Activated T-helper 2 cell treated with anti-CD3 and anti-CD28 coated beads, Interferon-gamma antibody, Interleukin-2, Interleukin-4, amounts not matched to agents 10 μg/mL and 5 μg/mL and 100 μg/mL, durations not matched to agents 14 hours and 24 hours and 36 hours (primary cell): ENCODE results near the gene RAD18. TPM values are rescaled to one million over a fixed set of nuclear protein-coding genes. Genes with fewer than 3 reads are reported as not detected.

Source experiments
- DNase-seq: peaks from one replicate; pipeline ENCODE4 v3.0.0; 2021; ENCODE audit warnings: low spot score
- H3K27ac Mint-ChIP-seq: one replicate; pipeline ENCODE4 v1.8.0; 2021; ENCODE audit warnings: mixed read lengths
- H3K27me3 Mint-ChIP-seq: one replicate; pipeline ENCODE4 v1.8.0; 2021; ENCODE audit warnings: low read depth, mixed read lengths
- H3K36me3 Mint-ChIP-seq: one replicate; pipeline ENCODE4 v1.8.0; 2021; ENCODE audit warnings: low read depth, mixed read lengths
- H3K4me1 Mint-ChIP-seq: one replicate; pipeline ENCODE4 v1.8.0; 2021; ENCODE audit warnings: low read depth, mixed read lengths
- H3K4me3 Mint-ChIP-seq: one replicate; pipeline ENCODE4 v1.8.0; 2021; ENCODE audit warnings: low read depth, mild to moderate bottlenecking, moderate library complexity, mixed read lengths
- H3K9me3 Mint-ChIP-seq: one replicate; pipeline ENCODE4 v1.8.0; 2021; ENCODE audit warnings: mixed read lengths
- intact Hi-C: fragments of 100-400 bp; cut with micrococcal nuclease; formaldehyde crosslinking; loops from one replicate; pipeline ENCODE4 v1.15.1; 2023
- total RNA-seq: library from RNA; stranded (reverse); gene quantifications from 2 replicates; pipeline ENCODE4 v1.2.3, GENCODE V29; 2022

Gene RAD18
- total RNA-seq, 1 donor from 2014 or later = 46.1 TPM

- no peak for DNase-seq
- Mint-ChIP-seq H3K27me3 (no peaks in the 10 kb centered on the region), H3K9me3 (peaks cover 18% of the 10 kb centered on the region), H3K27ac (no peak overlapping the region), H3K4me3 (no peak overlapping the region), H3K4me1 (no peaks in the 10 kb centered on the region), H3K36me3 (peaks cover 72% of the 10 kb centered on the region)
- intact Hi-C loops = no loop called here
Measured at GRCh38 chr3:8942746-8943488, 20.4 kb downstream of the RAD18 start.

- H3K4me1 Mint-ChIP-seq = peaks cover under 1% of the 10 kb centered on the region
- H3K27me3 Mint-ChIP-seq = no peaks in the 10 kb centered on the region
- no peak overlapping the region for H3K27ac Mint-ChIP-seq
- H3K36me3 Mint-ChIP-seq = peaks cover 65% of the 10 kb centered on the region
- intact Hi-C loops = no loop called here
- peaks cover 18% of the 10 kb centered on the region for H3K9me3 Mint-ChIP-seq
- no peak for DNase-seq
- no peak overlapping the region for H3K4me3 Mint-ChIP-seq
Measured at GRCh38 chr3:8942115-8942514, 21.2 kb downstream of the RAD18 start.

- Mint-ChIP-seq H3K4me3 (no peak overlapping the region), H3K4me1 (peaks cover 2% of the 10 kb centered on the region), H3K9me3 (peaks cover 5% of the 10 kb centered on the region), H3K27me3 (no peaks in the 10 kb centered on the region), H3K27ac (no peak overlapping the region), H3K36me3 (peaks cover 53% of the 10 kb centered on the region)
- intact Hi-C loops = no loop called here
- no peak for DNase-seq
Measured at GRCh38 chr3:8938021-8938420, 25.3 kb downstream of the RAD18 start.

GRCh38 chr3:8937064-8938020 lies 25.9 kb downstream of the RAD18 start:
- Mint-ChIP-seq H3K9me3 (no peaks in the 10 kb centered on the region), H3K36me3 (peaks cover 46% of the 10 kb centered on the region), H3K27ac (no peak overlapping the region), H3K4me3 (no peak overlapping the region), H3K27me3 (no peaks in the 10 kb centered on the region), H3K4me1 (peaks cover 2% of the 10 kb centered on the region)
- intact Hi-C loops = no loop called here
- no peak for DNase-seq

GRCh38 chr3:8932507-8932906 lies 30.8 kb downstream of the RAD18 start:
- Mint-ChIP-seq H3K4me1 (peaks cover 5% of the 10 kb centered on the region), H3K4me3 (no peak overlapping the region), H3K27me3 (no peaks in the 10 kb centered on the region), H3K27ac (no peak overlapping the region), H3K36me3 (peaks cover 33% of the 10 kb centered on the region), H3K9me3 (no peaks in the 10 kb centered on the region)
- intact Hi-C loops = no loop called here
- DNase-seq = no peak

GRCh38 chr3:8931342-8931741 lies 31.9 kb downstream of the RAD18 start:
- H3K9me3 Mint-ChIP-seq = no peaks in the 10 kb centered on the region
- H3K27me3 Mint-ChIP-seq = no peaks in the 10 kb centered on the region
- H3K4me1 Mint-ChIP-seq = peaks cover 3% of the 10 kb centered on the region
- no peak for DNase-seq
- intact Hi-C loops = no loop called here
- peaks cover 36% of the 10 kb centered on the region for H3K36me3 Mint-ChIP-seq
- H3K27ac Mint-ChIP-seq = no peak overlapping the region
- no peak overlapping the region for H3K4me3 Mint-ChIP-seq

GRCh38 chr3:8929860-8930259 lies 33.4 kb downstream of the RAD18 start:
- H3K4me3 Mint-ChIP-seq = no peak overlapping the region
- no peak for DNase-seq
- no peaks in the 10 kb centered on the region for H3K9me3 Mint-ChIP-seq
- peaks cover 3% of the 10 kb centered on the region for H3K4me1 Mint-ChIP-seq
- no peak overlapping the region for H3K27ac Mint-ChIP-seq
- no peaks in the 10 kb centered on the region for H3K27me3 Mint-ChIP-seq
- intact Hi-C loops = no loop called here
- peaks cover 40% of the 10 kb centered on the region for H3K36me3 Mint-ChIP-seq

- no peak overlapping the region for H3K4me3 Mint-ChIP-seq
- H3K9me3 Mint-ChIP-seq = no peaks in the 10 kb centered on the region
- DNase-seq = no peak
- no peaks in the 10 kb centered on the region for H3K27me3 Mint-ChIP-seq
- intact Hi-C loops = no loop called here
- peaks cover 17% of the 10 kb centered on the region for H3K36me3 Mint-ChIP-seq
- no peak overlapping the region for H3K27ac Mint-ChIP-seq
- no peaks in the 10 kb centered on the region for H3K4me1 Mint-ChIP-seq
Measured at GRCh38 chr3:8914491-8914890, 48.8 kb downstream of the RAD18 start.

GRCh38 chr3:8911781-8912180 lies 51.5 kb downstream of the RAD18 start:
- Mint-ChIP-seq H3K4me1 (no peaks in the 10 kb centered on the region), H3K9me3 (no peaks in the 10 kb centered on the region), H3K27me3 (no peaks in the 10 kb centered on the region), H3K4me3 (no peak overlapping the region), H3K36me3 (peaks cover 35% of the 10 kb centered on the region), H3K27ac (no peak overlapping the region)
- intact Hi-C loops = no loop called here
- no peak for DNase-seq

GRCh38 chr3:8909160-8909559 lies 54.1 kb downstream of the RAD18 start:
- no peak for DNase-seq
- no peaks in the 10 kb centered on the region for H3K9me3 Mint-ChIP-seq
- H3K27me3 Mint-ChIP-seq = no peaks in the 10 kb centered on the region
- intact Hi-C loops = no loop called here
- no peak overlapping the region for H3K27ac Mint-ChIP-seq
- H3K36me3 Mint-ChIP-seq = peaks cover 44% of the 10 kb centered on the region
- no peak overlapping the region for H3K4me3 Mint-ChIP-seq
- peaks cover 2% of the 10 kb centered on the region for H3K4me1 Mint-ChIP-seq

GRCh38 chr3:8903191-8903590 lies 60.1 kb downstream of the RAD18 start:
- intact Hi-C loops = no loop called here
- H3K36me3 Mint-ChIP-seq = peaks cover 54% of the 10 kb centered on the region
- H3K9me3 Mint-ChIP-seq = no peaks in the 10 kb centered on the region
- H3K27me3 Mint-ChIP-seq = no peaks in the 10 kb centered on the region
- no peak for DNase-seq
- peaks cover 2% of the 10 kb centered on the region for H3K4me1 Mint-ChIP-seq
- no peak overlapping the region for H3K4me3 Mint-ChIP-seq
- H3K27ac Mint-ChIP-seq = no peak overlapping the region

GRCh38 chr3:8900869-8901268 lies 62.4 kb downstream of the RAD18 start:
- H3K27me3 Mint-ChIP-seq = no peaks in the 10 kb centered on the region
- no peak for DNase-seq
- H3K36me3 Mint-ChIP-seq = peaks cover 48% of the 10 kb centered on the region
- H3K9me3 Mint-ChIP-seq = no peaks in the 10 kb centered on the region
- intact Hi-C loops = no loop called here
- H3K4me3 Mint-ChIP-seq = no peak overlapping the region
- no peaks in the 10 kb centered on the region for H3K4me1 Mint-ChIP-seq
- H3K27ac Mint-ChIP-seq = no peak overlapping the region

- Mint-ChIP-seq H3K36me3 (peaks cover 52% of the 10 kb centered on the region), H3K4me3 (no peak overlapping the region), H3K27me3 (no peaks in the 10 kb centered on the region), H3K27ac (no peak overlapping the region), H3K4me1 (no peaks in the 10 kb centered on the region), H3K9me3 (no peaks in the 10 kb centered on the region)
- intact Hi-C loops = no loop called here
- no peak for DNase-seq
Measured at GRCh38 chr3:8899876-8900460, 63.3 kb downstream of the RAD18 start.
